K562 (cell line): ENCODE measurements around the gene KCNC4. TPM values are rescaled to one million over a fixed set of nuclear protein-coding genes. Genes with fewer than 3 reads are reported as not detected.

Experiments used
- BRF1 ChIP-seq: IDR thresholded peaks from 3 replicates; pipeline ENCODE4 v1.6.1; 2011; ENCODE audit warnings: borderline replicate concordance, mild to moderate bottlenecking; ENCODE audit not compliant: insufficient read length; ENCODE audit errors: extremely low read depth
- CBX5 ChIP-seq: IDR thresholded peaks from 2 replicates; pipeline ENCODE4 v1.6.1; 2014; ENCODE audit warnings: low read depth, borderline replicate concordance
- CHAMP1 ChIP-seq: fragments of 450-650 bp; IDR thresholded peaks from 2 replicates; pipeline ENCODE4 v1.6.1; 2016; ENCODE audit warnings: mild to moderate bottlenecking
- CREM ChIP-seq: IDR thresholded peaks from 2 replicates; pipeline ENCODE4 v1.6.1; 2014; ENCODE audit warnings: antibody characterized with exemption, low read depth
- CXXC5 ChIP-seq: fragments of 250-450 bp; sonication (Bioruptor Pico); IDR thresholded peaks from 2 replicates; pipeline ENCODE4 v1.8.0; 2022; ENCODE audit warnings: inconsistent platforms, mild to moderate bottlenecking, moderate library complexity
- GABPA ChIP-seq: fragments of 200-800 bp; sonication (Bioruptor generic); conservative IDR thresholded peaks from 2 replicates; pipeline ENCODE4 v1.6.1; 2016; ENCODE audit warnings: low read depth, missing genetic modification characterization, missing compliant biosample characterization
- GATAD2B ChIP-seq: fragments of 450-650 bp; IDR thresholded peaks from 2 replicates; pipeline ENCODE4 v1.6.1; 2017; ENCODE audit warnings: mild to moderate bottlenecking, borderline replicate concordance
- GMEB1 ChIP-seq: fragments of 250-450 bp; sonication (Bioruptor Pico); IDR thresholded peaks from 2 replicates; pipeline ENCODE4 v1.4.0; 2020; ENCODE audit warnings: mild to moderate bottlenecking
- KDM5B ChIP-seq: fragments of 200-600 bp; sonication (generic); IDR thresholded peaks from 2 replicates; pipeline ENCODE4 v1.6.1; 2012; ENCODE audit warnings: low read depth, mild to moderate bottlenecking, moderate library complexity, low read length, control low read depth, inconsistent platforms; ENCODE audit not compliant: insufficient replicate concordance
- NONO ChIP-seq, 2 experiments: fragments of 200-400 bp in 1 of 2; fragments of 450-650 bp in 1 of 2; formaldehyde crosslinking in 1 of 2; IDR thresholded peaks; 2 replicates each; pipeline ENCODE4 v1.6.1; 2017; ENCODE audit warnings: low read depth in 2 of 2, mild to moderate bottlenecking in 2 of 2, moderate library complexity in 2 of 2, low read length in 1 of 2
- PHF21A ChIP-seq: fragments of 450-650 bp; IDR thresholded peaks from 2 replicates; pipeline ENCODE4 v1.6.1; 2017; ENCODE audit warnings: low read depth, borderline replicate concordance
- RBFOX2 ChIP-seq: fragments of 200-400 bp; formaldehyde crosslinking; IDR thresholded peaks from 2 replicates; pipeline ENCODE4 v1.6.1; 2017; ENCODE audit warnings: low read depth, mild to moderate bottlenecking, low read length, moderate library complexity
- UBTF ChIP-seq, 2 experiments: IDR thresholded peaks; 2 replicates each; pipeline ENCODE4 v1.6.1; 2012; ENCODE audit warnings: improper control_type of control experiment in 2 of 2, low read depth in 2 of 2, low read length in 2 of 2, borderline replicate concordance in 1 of 2
- XRCC5 ChIP-seq: fragments of 200-400 bp; formaldehyde crosslinking; IDR thresholded peaks from 2 replicates; pipeline ENCODE4 v1.6.1; 2017; ENCODE audit warnings: low read depth, mild to moderate bottlenecking, low read length
- ZBTB7A ChIP-seq: IDR thresholded peaks from 2 replicates; pipeline ENCODE4 v1.6.1; 2011; ENCODE audit warnings: low read depth, mild to moderate bottlenecking, low read length, moderate library complexity, borderline replicate concordance; ENCODE audit not compliant: control insufficient read depth
- ZC3H11A ChIP-seq: IDR thresholded peaks from 2 replicates; pipeline ENCODE4 v1.6.1; 2012; ENCODE audit warnings: low read depth, low read length, improper control_type of control experiment
- ZFPM2 ChIP-seq: fragments of 250-450 bp; sonication (Bioruptor Pico); IDR thresholded peaks from 2 replicates; pipeline ENCODE4 v1.5.1; 2022; ENCODE audit warnings: mild to moderate bottlenecking
- ZNF253 ChIP-seq: fragments of 250-450 bp; sonication (Bioruptor Pico); conservative IDR thresholded peaks from 2 replicates; pipeline ENCODE4 v1.6.1; 2021; ENCODE audit warnings: mild to moderate bottlenecking
- ZNF263 ChIP-seq: sonication (generic); formaldehyde crosslinking; IDR thresholded peaks from 2 replicates; pipeline ENCODE4 v1.8.0; 2022; ENCODE audit warnings: mild to moderate bottlenecking, missing genetic modification reagents, borderline replicate concordance
- ZNF384 ChIP-seq: IDR thresholded peaks from 2 replicates; pipeline ENCODE4 v1.6.1; 2012; ENCODE audit warnings: low read depth, low read length, improper control_type of control experiment
- polyA plus RNA-seq, 8 experiments: library from polyadenylated mRNA; depleted of rRNA in 4 of 8; stranded (reverse) in 5 of 8; unstranded in 3 of 8; fragments of >200 nt; fragmentation: Nextera tagmentation in 2 of 8; fragmentation: Illumina TruSeq in 1 of 8; extraction: Ambion mirVana in 2 of 8; extraction: Trizol in 1 of 8; gene quantifications; 2 replicates each; pipeline versions ENCODE4 v1.2.1 to v1.2.3, GENCODE V29; 2011 to 2014; ENCODE audit warnings: inconsistent platforms in 1 of 8, missing spikeins in 1 of 8
- total RNA-seq, 7 experiments: library from RNA; depleted of rRNA in 6 of 7; stranded (reverse); fragments of >200 nt in 6 of 7; fragmentation: Illumina TruSeq in 2 of 7; extraction: Trizol in 2 of 7; gene quantifications; 2 replicates each; pipeline versions ENCODE4 v1.2.1 to v1.2.3, GENCODE V29; 2011 to 2021; ENCODE audit warnings: low replicate concordance in 1 of 7

KCNC4 gene
- total and polyA plus RNA-seq, 9 of the 15 experiments (the other 6 are each of a cell fraction or from before 2014, with no cell fraction given), result 0.07 to 1.8 (median 0.73) TPM

GRCh38 chr1:110209715-110210603 lies at the start of gene KCNC4 (continued):
- TF ChIP-seq UBTF (IDR thresholded peaks at IDR 0.05; ENCODE audit: borderline replicate concordance in 1 of 2, low read depth in 2 of 2, low read length in 2 of 2) (0 out of 4 replicates have a peak, but pooled peaks of 1 of the 2 experiments have one; percentile 40), BRF1 (no peak), ZBTB7A (peak; percentile 79; the same call in 1 of the 2 replicates), KDM5B (peak; percentile 2), ZNF253 (CRISPR knock-in tag) (no peak), GABPA (tag) (peak; percentile 46; the same call in 1 of the 2 replicates), PHF21A (no peak), GMEB1 (0 out of 2 replicates have a peak, but pooled peaks have one; percentile 18), CHAMP1 (no peak), ZFPM2 (CRISPR knock-in tag) (no peak), CREM (peak; percentile 70), CBX5 (no peak), NONO (IDR thresholded peaks at IDR 0.05; ENCODE audit: low read depth in 2 of 2, low read length in 1 of 2) (0 out of 4 replicates have a peak, but pooled peaks of 1 of the 2 experiments have one; percentile 9), GATAD2B (0 out of 2 replicates have a peak, but pooled peaks have one; percentile 61), XRCC5 (no peak), CXXC5 (peak; percentile 58; the same call in 1 of the 2 replicates), ZC3H11A (no peak), RBFOX2 (peak; percentile 39; the same call in 1 of the 2 replicates), ZNF263 (CRISPR knock-in tag) (0 out of 2 replicates have a peak, but pooled peaks have one; percentile 29), ZNF384 (no peak)
